HepG2 (cell line): Measurements from ENCODE around the gene MICAL3. TPM values are rescaled to one million over a fixed set of nuclear protein-coding genes. Genes with fewer than 3 reads are reported as not detected.

Experiments
- ATAC-seq: fragments of 200-7000 bp; cut with Tn5 transposase; 3 replicates; pipeline ENCODE4 v1.9.1; 2020; ENCODE audit warnings: mild to moderate bottlenecking, moderate library complexity
- BruUV-seq: library from RNA; stranded (reverse); fragments of 400-500 nt; replicated peaks from 2 replicates; lab custom pipeline; 2021; lab: Mats Ljungman, UMichigan
- CTCF ChIA-PET: fragments of 300-600 bp; formaldehyde crosslinking; extraction: SDS; loops from one replicate; lab custom pipeline; 2021; ENCODE audit warnings: low total read pairs, inconsistent platforms, low intra/inter-chr PET ratio; lab: Yijun Ruan, JAX
- POLR2A ChIA-PET: fragments of 350-600 bp; sonication (Branson Sonifier 250); formaldehyde crosslinking; loops from one replicate; lab custom pipeline; 2020; ENCODE audit warnings: antibody characterized with exemption, inconsistent platforms; lab: Yijun Ruan, JAX
- DNase-seq: peaks from one replicate; pipeline ENCODE4 v3.0.0-alpha.2; 2015; ENCODE audit warnings: low spot score
- FAIRE-seq: peaks from 3 replicates; lab custom pipeline; 2011; peaks lifted over from hg19 to GRCh38; lab: Jason Lieb, UNC
- H2AFZ ChIP-seq: one replicate; pipeline ENCODE4 v1.6.1; 2011; ENCODE audit warnings: low read length, inconsistent platforms
- H3K27ac ChIP-seq: fragments of 300-600 bp; 3 replicates; pipeline ENCODE4 v1.8.0; 2011; ENCODE audit warnings: mixed run types, mild to moderate bottlenecking, mixed read lengths, low read length, inconsistent platforms; ENCODE audit not compliant: insufficient read depth; ENCODE audit errors: extremely low read length
- H3K27me3 ChIP-seq, 2 experiments: fragments of 200-600 bp in 1 of 2; 2 replicates in 1 of 2; 3 replicates in 1 of 2; pipeline versions ENCODE4 v1.6.0 to v1.8.0; 2011; ENCODE audit warnings: low read length in 2 of 2, mild to moderate bottlenecking in 2 of 2, moderate library complexity in 2 of 2, inconsistent platforms in 1 of 2; ENCODE audit not compliant: insufficient read depth in 2 of 2, control insufficient read depth in 1 of 2
- H3K36me3 ChIP-seq, 2 experiments: fragments of 200-600 bp in 1 of 2; replicated peaks in 1 of 2; 2 replicates in 1 of 2; 3 replicates in 1 of 2; pipeline versions ENCODE4 v1.5.1 to v1.8.0; 2011; ENCODE audit warnings: low read length in 2 of 2, inconsistent platforms in 1 of 2; ENCODE audit not compliant: insufficient read depth in 2 of 2, control insufficient read depth in 1 of 2
- H3K4me1 ChIP-seq: 2 replicates; pipeline ENCODE4 v1.5.1; 2012; ENCODE audit warnings: low read length, inconsistent platforms; ENCODE audit not compliant: insufficient read depth
- H3K4me2 ChIP-seq: 2 replicates; pipeline ENCODE4 v1.6.0; 2011; ENCODE audit warnings: low read depth, low read length, inconsistent platforms
- H3K4me3 ChIP-seq, 3 experiments: fragments of 200-600 bp in 1 of 3; sonication (generic), shearing (Covaris generic) in 1 of 3; replicated peaks in 1 of 3; 2 replicates each; pipeline ENCODE4 v1.5.1; 2011 to 2016; ENCODE audit warnings: low read length in 3 of 3, inconsistent platforms in 2 of 3, low read depth in 2 of 3, mild to moderate bottlenecking in 2 of 3, control low read depth in 1 of 3, mixed read lengths in 1 of 3; ENCODE audit not compliant: insufficient read depth in 1 of 3
- H3K79me2 ChIP-seq: one replicate; pipeline ENCODE4 v1.6.1; 2011; ENCODE audit warnings: low read length, inconsistent platforms; ENCODE audit not compliant: insufficient read depth
- H3K9ac ChIP-seq: 2 replicates; pipeline ENCODE4 v1.6.0; 2011; ENCODE audit warnings: mild to moderate bottlenecking, low read depth, low read length, inconsistent platforms; ENCODE audit not compliant: insufficient read depth
- H3K9me3 ChIP-seq: 2 replicates; pipeline ENCODE4 v1.5.1; 2012; ENCODE audit warnings: mild to moderate bottlenecking, low read length
- H4K20me1 ChIP-seq: 2 replicates; pipeline ENCODE4 v1.6.0; 2011; ENCODE audit warnings: inconsistent platforms, mild to moderate bottlenecking, low read length, moderate library complexity; ENCODE audit not compliant: insufficient read depth
- FOSL2 ChIP-seq: sonication (generic); formaldehyde crosslinking; IDR thresholded peaks from 2 replicates; pipeline ENCODE4 v1.4.0; 2020; ENCODE audit warnings: missing genetic modification reagents
- GATAD2A ChIP-seq: IDR thresholded peaks from 2 replicates; pipeline ENCODE4 v1.6.1; 2016
- KDM2A ChIP-seq: sonication (generic); formaldehyde crosslinking; IDR thresholded peaks from 2 replicates; pipeline ENCODE4 v1.4.0; 2020; ENCODE audit warnings: low read depth, missing genetic modification reagents, borderline replicate concordance
- NONO ChIP-seq, 2 experiments: fragments of 450-650 bp in 1 of 2; sonication (generic) in 1 of 2; formaldehyde crosslinking in 1 of 2; IDR thresholded peaks in 1 of 2; conservative IDR thresholded peaks in 1 of 2; 2 replicates each; pipeline versions ENCODE4 v1.6.1 to v1.8.0; 2017 to 2022; ENCODE audit warnings: mild to moderate bottlenecking in 1 of 2, missing genetic modification reagents in 1 of 2, moderate library complexity in 1 of 2
- NR2F6 ChIP-seq, 2 experiments: IDR thresholded peaks; 2 replicates each; pipeline ENCODE4 v1.6.1; 2016; ENCODE audit warnings: antibody characterized with exemption in 1 of 2, mild to moderate bottlenecking in 1 of 2
- ZBTB14 ChIP-seq: sonication (generic); formaldehyde crosslinking; IDR thresholded peaks from 2 replicates; pipeline ENCODE4 v1.4.0; 2020; ENCODE audit warnings: missing genetic modification reagents
- ZNF589 ChIP-seq: sonication (generic); formaldehyde crosslinking; conservative IDR thresholded peaks from 2 replicates; pipeline ENCODE4 v1.8.0; 2022; ENCODE audit warnings: mild to moderate bottlenecking, moderate library complexity, missing genetic modification reagents
- ZNF672 ChIP-seq: sonication (generic); formaldehyde crosslinking; IDR thresholded peaks from 2 replicates; pipeline ENCODE4 v1.8.1; 2022; ENCODE audit warnings: missing genetic modification reagents
- WGBS: methylation state at CpG from one replicate; pipeline ENCODE4 v1.1.6; 2017; ENCODE audit warnings: low lambda C conversion rate; 5-methylcytosine and 5-hydroxymethylcytosine counted together
- in situ Hi-C: cut with HindIII; loops from 2 replicates; pipeline ENCODE4 v1.10.0; 2017; ENCODE audit warnings: low pct_unique_long_range_greater_than_20kb; ENCODE audit not compliant: extremely low pct_ligation_motif_present
- intact Hi-C: fragments of 100-400 bp; cut with micrococcal nuclease; formaldehyde crosslinking; loops from one replicate; pipeline ENCODE4 v1.10.0; 2022; ENCODE audit not compliant: unreplicated experiment
- polyA plus RNA-seq, 8 experiments: library from polyadenylated mRNA; depleted of rRNA in 3 of 8; stranded (reverse) in 7 of 8; unstranded in 1 of 8; fragments of >200 nt; fragmentation: Illumina TruSeq in 4 of 8; extraction: Trizol in 4 of 8; gene quantifications; 2 replicates each; pipeline versions ENCODE4 v1.2.1 to v1.2.3, GENCODE V29; 2011 to 2016; ENCODE audit warnings: low read depth in 4 of 8, missing spikeins in 1 of 8, mixed read lengths in 1 of 8; ENCODE audit not compliant: insufficient read depth in 1 of 8
- total RNA-seq, 5 experiments: library from RNA; depleted of rRNA; stranded (reverse); fragments of >200 nt; fragmentation: Illumina TruSeq; extraction: Trizol; gene quantifications; 2 replicates each; pipeline ENCODE4 v1.2.3, GENCODE V29; 2016; ENCODE audit warnings: low read depth in 1 of 5
- TF ChIP-seq, protein P1 (sequence below): sonication (generic); formaldehyde crosslinking; IDR thresholded peaks from 2 replicates; pipeline ENCODE4 v1.4.0; 2020; ENCODE audit warnings: missing genetic modification reagents, borderline replicate concordance
- TF ChIP-seq, protein P2 (sequence below), 2 experiments: sonication (generic) in 1 of 2; formaldehyde crosslinking in 1 of 2; IDR thresholded peaks; 2 replicates each; pipeline versions ENCODE4 v1.4.0 to v1.6.1; 2018 to 2020; ENCODE audit warnings: missing genetic modification reagents in 2 of 2, borderline replicate concordance in 1 of 2, low read depth in 1 of 2, mild to moderate bottlenecking in 1 of 2, missing biosample characterization in 1 of 2
- TF ChIP-seq, protein P3 (sequence below): sonication (generic); formaldehyde crosslinking; IDR thresholded peaks from 2 replicates; pipeline ENCODE4 v1.5.1; 2020; ENCODE audit warnings: missing genetic modification reagents, mild to moderate bottlenecking, borderline replicate concordance

MICAL3 gene
- total and polyA plus RNA-seq, 2 of the 13 experiments (the other 11 are each of a cell fraction or from before 2014, with no cell fraction given): 5.3 to 12.5 TPM

DNA sequence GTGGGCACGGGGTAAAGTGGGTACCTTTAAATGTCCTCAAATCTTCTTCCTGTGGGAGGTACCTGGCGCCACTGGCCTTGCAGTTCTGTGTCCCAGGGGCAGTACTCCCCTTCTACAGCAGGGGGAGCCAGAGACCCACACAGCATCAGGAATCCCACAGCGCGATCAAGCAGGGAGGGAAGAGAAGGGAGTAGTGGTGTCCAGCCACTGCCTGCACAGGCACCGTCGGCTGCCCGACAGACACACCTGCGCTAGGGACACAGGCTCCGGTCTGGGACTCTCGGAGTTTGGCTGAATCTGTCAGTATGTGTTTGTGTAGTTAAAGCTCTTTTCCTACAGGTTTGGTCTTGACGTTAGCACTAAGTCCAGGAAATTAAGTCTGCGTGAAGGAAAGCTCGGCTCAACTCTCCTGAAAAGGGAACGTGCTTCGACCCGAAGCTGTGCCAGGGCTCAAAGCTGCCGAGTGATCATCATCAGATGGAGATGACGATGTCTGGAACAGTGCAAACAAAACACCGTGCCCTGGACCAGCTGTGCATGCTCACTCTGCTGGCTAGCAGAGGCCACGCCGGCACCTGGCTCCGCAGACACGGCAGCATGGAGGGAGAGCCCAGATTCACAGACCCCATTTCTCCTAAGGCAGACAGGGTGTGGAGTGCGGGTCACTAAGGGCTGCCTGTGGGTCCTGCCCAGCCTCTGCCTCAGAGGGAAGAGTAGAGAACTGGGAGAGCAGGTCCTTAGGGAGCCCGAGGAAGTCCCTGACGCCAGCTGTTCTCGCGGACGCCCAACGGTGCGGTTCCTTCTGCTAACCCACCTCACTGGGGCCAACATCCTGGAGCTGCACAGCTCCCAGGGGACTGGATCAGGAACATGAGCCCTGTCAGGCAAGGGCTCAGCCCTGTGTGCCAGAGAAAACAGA is 194.1 kb downstream of the MICAL3 start:
- in situ Hi-C loops: loop anchor here (5.0 to 10.0 kb wide), 3 partner anchors 164 to 247 kb away; partner anchors contain the start of genes MICAL3 and PEX26
- ChIA-PET POLR2A (no interaction called here), CTCF (interaction anchor here (1.1 to 2.7 kb wide), 4 partner anchors 193 to 246 kb away, joined by 3 to 43 read pairs (median 6); partner anchors contain the start of genes MICAL3 and PEX26)
- Histone ChIP-seq H3K36me3 (peaks cover 8 to 26% of the 10 kb centered on the region in 2 experiments; a peak in 4 of 5 replicates), H3K4me2 (no peak overlapping the region), H3K9me3 (no peaks in the 10 kb centered on the region), H3K4me3 (no peak overlapping the region), H4K20me1 (no peaks in the 10 kb centered on the region), H3K9ac (no peak overlapping the region), H2AFZ (no peak overlapping the region), H3K4me1 (no peaks in the 10 kb centered on the region), H3K27ac (no peak overlapping the region), H3K27me3 (no peaks in the 10 kb centered on the region), H3K79me2 (no peaks in the 10 kb centered on the region)
- DNase-seq (peak; percentile 63), FAIRE-seq (peak; percentile 81), ATAC-seq (peak; percentile 93)
- intact Hi-C loops: loop anchor here (1.0 to 5.0 kb wide), 3 partner anchors 62 to 246 kb away; no protein-coding TSS in a partner anchor
- 54% methylated on average over 17 of the region's 31 CpGs for WGBS
- BruUV-seq: no TSS peak
- peak; percentile 70; the same call in 1 of the 2 replicates for TF ChIP-seq KDM2A (CRISPR knock-in tag)
- no peak for TF ChIP-seq NONO (IDR thresholded peaks at IDR 0.05)
- TF ChIP-seq NONO (CRISPR knock-in tag; conservative IDR thresholded peaks at IDR 0.05): peak; percentile 78
- no peak for TF ChIP-seq ZNF672 (CRISPR knock-in tag)
- TF ChIP-seq ZBTB14 (CRISPR knock-in tag): no peak
- TF ChIP-seq, protein P1, sequence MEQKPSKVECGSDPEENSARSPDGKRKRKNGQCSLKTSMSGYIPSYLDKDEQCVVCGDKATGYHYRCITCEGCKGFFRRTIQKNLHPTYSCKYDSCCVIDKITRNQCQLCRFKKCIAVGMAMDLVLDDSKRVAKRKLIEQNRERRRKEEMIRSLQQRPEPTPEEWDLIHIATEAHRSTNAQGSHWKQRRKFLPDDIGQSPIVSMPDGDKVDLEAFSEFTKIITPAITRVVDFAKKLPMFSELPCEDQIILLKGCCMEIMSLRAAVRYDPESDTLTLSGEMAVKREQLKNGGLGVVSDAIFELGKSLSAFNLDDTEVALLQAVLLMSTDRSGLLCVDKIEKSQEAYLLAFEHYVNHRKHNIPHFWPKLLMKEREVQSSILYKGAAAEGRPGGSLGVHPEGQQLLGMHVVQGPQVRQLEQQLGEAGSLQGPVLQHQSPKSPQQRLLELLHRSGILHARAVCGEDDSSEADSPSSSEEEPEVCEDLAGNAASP (CRISPR knock-in tag): 0 out of 2 replicates have a peak, but pooled peaks have one; percentile 22
- no peak for TF ChIP-seq NR2F6 (IDR thresholded peaks at IDR 0.05)
- no peak; the same call in 1 of the 2 replicates for TF ChIP-seq NR2F6 (CRISPR knock-in tag; IDR thresholded peaks at IDR 0.05)
- TF ChIP-seq, protein P2, sequence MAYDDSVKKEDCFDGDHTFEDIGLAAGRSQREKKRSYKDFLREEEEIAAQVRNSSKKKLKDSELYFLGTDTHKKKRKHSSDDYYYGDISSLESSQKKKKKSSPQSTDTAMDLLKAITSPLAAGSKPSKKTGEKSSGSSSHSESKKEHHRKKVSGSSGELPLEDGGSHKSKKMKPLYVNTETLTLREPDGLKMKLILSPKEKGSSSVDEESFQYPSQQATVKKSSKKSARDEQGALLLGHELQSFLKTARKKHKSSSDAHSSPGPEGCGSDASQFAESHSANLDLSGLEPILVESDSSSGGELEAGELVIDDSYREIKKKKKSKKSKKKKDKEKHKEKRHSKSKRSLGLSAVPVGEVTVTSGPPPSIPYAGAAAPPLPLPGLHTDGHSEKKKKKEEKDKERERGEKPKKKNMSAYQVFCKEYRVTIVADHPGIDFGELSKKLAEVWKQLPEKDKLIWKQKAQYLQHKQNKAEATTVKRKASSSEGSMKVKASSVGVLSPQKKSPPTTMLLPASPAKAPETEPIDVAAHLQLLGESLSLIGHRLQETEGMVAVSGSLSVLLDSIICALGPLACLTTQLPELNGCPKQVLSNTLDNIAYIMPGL (CRISPR knock-in tag; IDR thresholded peaks at IDR 0.05; ENCODE audit: borderline replicate concordance in 1 of 2, low read depth in 1 of 2): peak; percentile 46 to 48; a peak in 1 of 4 replicates
- 0 out of 2 replicates have a peak, but pooled peaks have one; percentile 11 for TF ChIP-seq FOSL2 (CRISPR knock-in tag)
- TF ChIP-seq, protein P3, sequence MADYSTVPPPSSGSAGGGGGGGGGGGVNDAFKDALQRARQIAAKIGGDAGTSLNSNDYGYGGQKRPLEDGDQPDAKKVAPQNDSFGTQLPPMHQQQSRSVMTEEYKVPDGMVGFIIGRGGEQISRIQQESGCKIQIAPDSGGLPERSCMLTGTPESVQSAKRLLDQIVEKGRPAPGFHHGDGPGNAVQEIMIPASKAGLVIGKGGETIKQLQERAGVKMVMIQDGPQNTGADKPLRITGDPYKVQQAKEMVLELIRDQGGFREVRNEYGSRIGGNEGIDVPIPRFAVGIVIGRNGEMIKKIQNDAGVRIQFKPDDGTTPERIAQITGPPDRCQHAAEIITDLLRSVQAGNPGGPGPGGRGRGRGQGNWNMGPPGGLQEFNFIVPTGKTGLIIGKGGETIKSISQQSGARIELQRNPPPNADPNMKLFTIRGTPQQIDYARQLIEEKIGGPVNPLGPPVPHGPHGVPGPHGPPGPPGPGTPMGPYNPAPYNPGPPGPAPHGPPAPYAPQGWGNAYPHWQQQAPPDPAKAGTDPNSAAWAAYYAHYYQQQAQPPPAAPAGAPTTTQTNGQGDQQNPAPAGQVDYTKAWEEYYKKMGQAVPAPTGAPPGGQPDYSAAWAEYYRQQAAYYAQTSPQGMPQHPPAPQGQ (CRISPR knock-in tag): no peak
- no peak; the same call in 1 of the 2 replicates for TF ChIP-seq ZNF589 (CRISPR knock-in tag)
- TF ChIP-seq GATAD2A (CRISPR knock-in tag): 0 out of 2 replicates have a peak, but pooled peaks have one; percentile 29
